Measurements from ENCODE around the gene EFNA1. TPM values are rescaled to one million over a fixed set of nuclear protein-coding genes. Genes with fewer than 3 reads are reported as not detected.

EFNA1 gene
- total and polyA plus RNA-seq, 2 of the 13 experiments (the other 11 are each of a cell fraction or from before 2014, with no cell fraction given): 81.8 to 874 TPM

DNA sequence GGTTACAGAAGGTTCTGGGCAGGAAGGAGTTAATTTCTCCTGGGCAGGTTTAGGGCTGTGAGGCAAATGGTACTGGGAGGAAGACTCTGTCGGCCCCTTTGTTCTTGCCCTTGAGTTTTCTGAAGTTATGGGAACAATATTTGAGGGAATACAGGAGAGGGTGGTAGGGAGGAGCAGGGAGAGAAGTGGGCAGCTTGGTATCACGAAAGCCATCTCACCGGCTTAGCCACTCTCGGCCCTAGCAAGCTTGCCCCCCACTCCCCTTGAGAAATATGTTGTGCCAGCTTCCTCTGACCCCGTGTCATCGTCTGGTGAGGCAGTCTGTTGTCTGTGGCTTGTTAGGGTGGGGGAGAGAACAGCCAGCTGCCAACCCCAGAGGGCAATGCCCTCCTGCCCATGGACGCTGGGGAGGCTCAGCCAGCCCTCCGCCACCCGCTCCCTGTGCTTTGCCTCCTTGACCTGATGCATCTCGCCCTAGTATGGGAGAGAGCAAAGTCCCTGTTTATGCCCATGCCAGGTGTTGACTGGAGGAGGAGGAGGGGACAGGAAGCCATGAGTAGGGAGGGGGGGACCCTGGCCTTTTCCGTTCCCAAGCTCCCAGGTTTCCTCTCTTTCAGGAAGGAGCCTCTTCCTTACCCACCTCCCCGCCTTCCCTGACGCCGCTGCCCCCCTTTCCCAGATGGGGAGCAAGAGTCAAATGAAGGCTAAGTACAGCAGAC lies 1.2 kb downstream of the EFNA1 start (continued):
- no peak for TF ChIP-seq ASH2L (IDR thresholded peaks at IDR 0.05; ENCODE audit: insufficient read length, low read depth, low read length)
- peak; percentile 23; the same call in 1 of the 2 replicates for TF ChIP-seq CCDC6 (CRISPR knock-in tag; IDR thresholded peaks at IDR 0.05)
- 0 out of 2 replicates have a peak, but pooled peaks have one; percentile 30 for TF ChIP-seq ZNF616 (CRISPR knock-in tag; IDR thresholded peaks at IDR 0.05; ENCODE audit: low read depth)
- peak; percentile 77 for TF ChIP-seq NR2F6 (IDR thresholded peaks at IDR 0.05)
- TF ChIP-seq NR2F6 (CRISPR knock-in tag; IDR thresholded peaks at IDR 0.05): peak; percentile 88
- no peak for TF ChIP-seq ZNF30 (CRISPR knock-in tag; IDR thresholded peaks at IDR 0.05)
- TF ChIP-seq, protein P1, sequence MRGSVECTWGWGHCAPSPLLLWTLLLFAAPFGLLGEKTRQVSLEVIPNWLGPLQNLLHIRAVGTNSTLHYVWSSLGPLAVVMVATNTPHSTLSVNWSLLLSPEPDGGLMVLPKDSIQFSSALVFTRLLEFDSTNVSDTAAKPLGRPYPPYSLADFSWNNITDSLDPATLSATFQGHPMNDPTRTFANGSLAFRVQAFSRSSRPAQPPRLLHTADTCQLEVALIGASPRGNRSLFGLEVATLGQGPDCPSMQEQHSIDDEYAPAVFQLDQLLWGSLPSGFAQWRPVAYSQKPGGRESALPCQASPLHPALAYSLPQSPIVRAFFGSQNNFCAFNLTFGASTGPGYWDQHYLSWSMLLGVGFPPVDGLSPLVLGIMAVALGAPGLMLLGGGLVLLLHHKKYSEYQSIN (CRISPR knock-in tag; IDR thresholded peaks at IDR 0.05; ENCODE audit: borderline replicate concordance): no peak
- TF ChIP-seq, protein P2, sequence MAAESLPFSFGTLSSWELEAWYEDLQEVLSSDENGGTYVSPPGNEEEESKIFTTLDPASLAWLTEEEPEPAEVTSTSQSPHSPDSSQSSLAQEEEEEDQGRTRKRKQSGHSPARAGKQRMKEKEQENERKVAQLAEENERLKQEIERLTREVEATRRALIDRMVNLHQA (CRISPR knock-in tag; IDR thresholded peaks at IDR 0.05): no peak; the same call in 1 of the 2 replicates
- no peak for TF ChIP-seq HOXD1 (CRISPR knock-in tag; IDR thresholded peaks at IDR 0.05)
- TF ChIP-seq ZNF615 (CRISPR knock-in tag; IDR thresholded peaks at IDR 0.05; ENCODE audit: borderline replicate concordance): no peak
- TF ChIP-seq NFYB (CRISPR knock-in tag; IDR thresholded peaks at IDR 0.05): no peak
- no peak for TF ChIP-seq ZNF354B (CRISPR knock-in tag; IDR thresholded peaks at IDR 0.05)
- TF ChIP-seq ZNF547 (CRISPR knock-in tag; IDR thresholded peaks at IDR 0.05): no peak; the same call in 1 of the 2 replicates
- TF ChIP-seq FOXA1 (IDR thresholded peaks at IDR 0.05): no peak
- peak; percentile 93 for TF ChIP-seq FOXA1 (CRISPR knock-in tag; IDR thresholded peaks at IDR 0.05)
- TF ChIP-seq ZNF570 (CRISPR knock-in tag; IDR thresholded peaks at IDR 0.05; ENCODE audit: borderline replicate concordance): no peak
- 0 out of 2 replicates have a peak, but pooled peaks have one; percentile 18 for TF ChIP-seq ZNF460 (CRISPR knock-in tag; IDR thresholded peaks at IDR 0.05; ENCODE audit: borderline replicate concordance)
- TF ChIP-seq ZBTB38 (CRISPR knock-in tag; IDR thresholded peaks at IDR 0.05): 0 out of 2 replicates have a peak, but pooled peaks have one; percentile 45
- no peak for TF ChIP-seq ZNF251 (CRISPR knock-in tag; IDR thresholded peaks at IDR 0.05)
- TF ChIP-seq, protein P3, sequence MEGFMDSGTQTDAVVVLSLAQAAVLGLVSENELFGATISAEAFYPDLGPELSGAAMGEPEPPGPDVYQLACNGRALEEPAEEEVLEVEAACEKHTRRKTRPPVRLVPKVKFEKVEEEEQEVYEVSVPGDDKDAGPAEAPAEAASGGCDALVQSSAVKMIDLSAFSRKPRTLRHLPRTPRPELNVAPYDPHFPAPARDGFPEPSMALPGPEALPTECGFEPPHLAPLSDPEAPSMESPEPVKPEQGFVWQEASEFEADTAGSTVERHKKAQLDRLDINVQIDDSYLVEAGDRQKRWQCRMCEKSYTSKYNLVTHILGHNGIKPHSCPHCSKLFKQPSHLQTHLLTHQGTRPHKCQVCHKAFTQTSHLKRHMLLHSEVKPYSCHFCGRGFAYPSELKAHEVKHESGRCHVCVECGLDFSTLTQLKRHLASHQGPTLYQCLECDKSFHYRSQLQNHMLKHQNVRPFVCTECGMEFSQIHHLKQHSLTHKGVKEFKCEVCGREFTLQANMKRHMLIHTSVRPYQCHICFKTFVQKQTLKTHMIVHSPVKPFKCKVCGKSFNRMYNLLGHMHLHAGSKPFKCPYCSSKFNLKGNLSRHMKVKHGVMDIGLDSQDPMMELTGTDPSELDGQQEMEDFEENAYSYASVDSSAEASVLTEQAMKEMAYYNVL (CRISPR knock-in tag; IDR thresholded peaks at IDR 0.05; ENCODE audit: borderline replicate concordance): peak; percentile 68; the same call in 1 of the 2 replicates
- TF ChIP-seq EEA1 (CRISPR knock-in tag; IDR thresholded peaks at IDR 0.05; ENCODE audit: borderline replicate concordance): no peak
- TF ChIP-seq ZNF235 (CRISPR knock-in tag; IDR thresholded peaks at IDR 0.05; ENCODE audit: borderline replicate concordance): no peak
- no peak for TF ChIP-seq SMYD3 (CRISPR knock-in tag; IDR thresholded peaks at IDR 0.05)
- TF ChIP-seq ZNF674 (CRISPR knock-in tag; IDR thresholded peaks at IDR 0.05; ENCODE audit: low read depth): no peak
- TF ChIP-seq THAP11 (CRISPR knock-in tag; IDR thresholded peaks at IDR 0.05): peak; percentile 80
- no peak for TF ChIP-seq SRSF9 (IDR thresholded peaks at IDR 0.05; ENCODE audit: borderline replicate concordance, insufficient read depth, low read depth, low read length, poor library complexity, severe bottlenecking)
- peak; percentile 41; the same call in 1 of the 2 replicates for TF ChIP-seq SAFB2 (CRISPR knock-in tag; IDR thresholded peaks at IDR 0.05; ENCODE audit: borderline replicate concordance, low read depth)
- peak in 1 of 2 experiments; percentile 80; a peak in 2 of 4 replicates for TF ChIP-seq EP300 (IDR thresholded peaks at IDR 0.05; ENCODE audit: low read depth in 2 of 2, low read length in 2 of 2)
- peak; percentile 83 for TF ChIP-seq EP300 (CRISPR knock-in tag; IDR thresholded peaks at IDR 0.05; ENCODE audit: borderline replicate concordance)

Measured in HepG2 (cell line).